Sigmoid colon (tissue), 3 donors: Measurements from ENCODE around the gene UGT1A6.

Source experiments
- POLR2A ChIP-seq, 2 donors: fragments of 450-650 bp; IDR thresholded peaks; one replicate each; pipeline ENCODE4 v1.6.1; 2016; ENCODE audit warnings: antibody characterized with exemption in 2 of 2, mild to moderate bottlenecking in 2 of 2, moderate library complexity in 2 of 2
- TF ChIP-seq, protein P1 (sequence below), 4 experiments: fragments of 450-650 bp in 3 of 4; fragments of 200-600 bp in 1 of 4; IDR thresholded peaks; one replicate each; pipeline ENCODE4 v1.5.1; 2016 to 2019; ENCODE audit warnings: antibody characterized with exemption in 4 of 4, mild to moderate bottlenecking in 3 of 4, moderate library complexity in 2 of 4

- TF ChIP-seq, protein P1, sequence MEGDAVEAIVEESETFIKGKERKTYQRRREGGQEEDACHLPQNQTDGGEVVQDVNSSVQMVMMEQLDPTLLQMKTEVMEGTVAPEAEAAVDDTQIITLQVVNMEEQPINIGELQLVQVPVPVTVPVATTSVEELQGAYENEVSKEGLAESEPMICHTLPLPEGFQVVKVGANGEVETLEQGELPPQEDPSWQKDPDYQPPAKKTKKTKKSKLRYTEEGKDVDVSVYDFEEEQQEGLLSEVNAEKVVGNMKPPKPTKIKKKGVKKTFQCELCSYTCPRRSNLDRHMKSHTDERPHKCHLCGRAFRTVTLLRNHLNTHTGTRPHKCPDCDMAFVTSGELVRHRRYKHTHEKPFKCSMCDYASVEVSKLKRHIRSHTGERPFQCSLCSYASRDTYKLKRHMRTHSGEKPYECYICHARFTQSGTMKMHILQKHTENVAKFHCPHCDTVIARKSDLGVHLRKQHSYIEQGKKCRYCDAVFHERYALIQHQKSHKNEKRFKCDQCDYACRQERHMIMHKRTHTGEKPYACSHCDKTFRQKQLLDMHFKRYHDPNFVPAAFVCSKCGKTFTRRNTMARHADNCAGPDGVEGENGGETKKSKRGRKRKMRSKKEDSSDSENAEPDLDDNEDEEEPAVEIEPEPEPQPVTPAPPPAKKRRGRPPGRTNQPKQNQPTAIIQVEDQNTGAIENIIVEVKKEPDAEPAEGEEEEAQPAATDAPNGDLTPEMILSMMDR (IDR thresholded peaks at IDR 0.05) = no peak
- no peak for TF ChIP-seq POLR2A (IDR thresholded peaks at IDR 0.05)
These were observed 123.2 kb downstream of the UGT1A6 start for GRCh38 chr2:233815861-233816260.
